ENCODE measurements around the gene INHBA.

The INHBA gene

DNA sequence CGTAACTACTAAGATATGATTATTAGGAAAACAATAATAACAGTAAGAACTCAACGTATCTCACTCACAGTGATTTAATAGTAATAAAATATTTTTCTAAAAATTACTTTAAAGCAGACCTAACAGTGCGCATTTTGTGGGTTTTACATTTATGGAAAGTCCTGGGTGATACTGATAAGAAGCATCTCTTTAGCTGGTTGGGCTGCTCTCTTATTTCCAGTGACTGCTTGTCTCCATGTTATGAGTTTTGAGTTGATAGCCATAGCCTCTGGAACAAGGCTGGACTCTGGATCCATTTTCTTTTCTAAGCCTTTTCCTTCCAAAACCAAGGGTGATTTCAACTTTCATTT lies 29.5 kb upstream of the INHBA start:
- Histone ChIP-seq H3K4me3 (ENCODE audit: low read depth, low read length) (no peak overlapping the region), H3K9me3 (ENCODE audit: control insufficient read depth, insufficient read depth, low read length) (no peaks in the 10 kb centered on the region), H3K9ac (ENCODE audit: low read depth, low read length) (no peak overlapping the region), H3K36me3 (ENCODE audit: control insufficient read depth, insufficient read depth, low read length) (no peaks in the 10 kb centered on the region), H3K4me1 (ENCODE audit: control insufficient read depth, insufficient read depth, low read length) (no peaks in the 10 kb centered on the region), H3K27me3 (ENCODE audit: control insufficient read depth, insufficient read depth, low read length) (no peaks in the 10 kb centered on the region)

- no peaks in the 10 kb centered on the region for H3K27me3 ChIP-seq (ENCODE audit: control insufficient read depth, insufficient read depth, low read length)
- H3K4me1 ChIP-seq (ENCODE audit: control insufficient read depth, insufficient read depth, low read length): no peaks in the 10 kb centered on the region
- no peaks in the 10 kb centered on the region for H3K36me3 ChIP-seq (ENCODE audit: control insufficient read depth, insufficient read depth, low read length)
- no peak overlapping the region for H3K9ac ChIP-seq (ENCODE audit: low read depth, low read length)
- no peak overlapping the region for H3K4me3 ChIP-seq (ENCODE audit: low read depth, low read length)
- H3K9me3 ChIP-seq (ENCODE audit: control insufficient read depth, insufficient read depth, low read length): no peaks in the 10 kb centered on the region
These were observed 28.9 kb upstream of the INHBA start for GRCh38 chr7:41731493-41732435.

DNA sequence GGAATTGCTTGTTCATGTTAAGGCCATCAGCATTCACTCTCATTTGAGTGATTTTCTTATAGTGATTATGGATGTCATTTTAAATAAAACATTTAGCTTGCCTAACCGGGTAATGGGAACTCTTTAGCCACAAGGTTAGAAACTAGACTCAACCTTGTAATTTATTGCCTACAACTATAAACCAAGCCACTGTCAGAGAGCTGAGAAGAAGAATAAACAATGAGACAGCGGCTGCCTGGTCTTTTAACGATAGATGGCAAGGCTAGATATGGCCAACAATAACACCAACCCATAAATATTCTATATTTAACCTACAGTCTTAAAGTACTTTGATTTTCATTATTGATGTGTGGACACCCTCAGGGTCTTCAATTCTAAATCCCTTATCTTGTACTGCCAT lies 27.8 kb upstream of the INHBA start:
- H3K27me3 ChIP-seq (ENCODE audit: control insufficient read depth, insufficient read depth, low read length): no peaks in the 10 kb centered on the region
- H3K4me3 ChIP-seq (ENCODE audit: low read depth, low read length): no peak overlapping the region
- H3K9me3 ChIP-seq (ENCODE audit: control insufficient read depth, insufficient read depth, low read length): no peaks in the 10 kb centered on the region
- no peaks in the 10 kb centered on the region for H3K36me3 ChIP-seq (ENCODE audit: control insufficient read depth, insufficient read depth, low read length)
- no peaks in the 10 kb centered on the region for H3K4me1 ChIP-seq (ENCODE audit: control insufficient read depth, insufficient read depth, low read length)
- no peak overlapping the region for H3K9ac ChIP-seq (ENCODE audit: low read depth, low read length)

- H3K4me1 ChIP-seq (ENCODE audit: control insufficient read depth, insufficient read depth, low read length): no peaks in the 10 kb centered on the region
- H3K36me3 ChIP-seq (ENCODE audit: control insufficient read depth, insufficient read depth, low read length): no peaks in the 10 kb centered on the region
- no peaks in the 10 kb centered on the region for H3K9me3 ChIP-seq (ENCODE audit: control insufficient read depth, insufficient read depth, low read length)
- H3K4me3 ChIP-seq (ENCODE audit: low read depth, low read length): no peak overlapping the region
- no peaks in the 10 kb centered on the region for H3K27me3 ChIP-seq (ENCODE audit: control insufficient read depth, insufficient read depth, low read length)
- no peak overlapping the region for H3K9ac ChIP-seq (ENCODE audit: low read depth, low read length)
These were observed 27.3 kb upstream of the INHBA start for GRCh38 chr7:41730161-41730560.

GRCh38 chr7:41729059-41729458 lies 26.2 kb upstream of the INHBA start:
- no peaks in the 10 kb centered on the region for H3K27me3 ChIP-seq (ENCODE audit: control insufficient read depth, insufficient read depth, low read length)
- H3K4me3 ChIP-seq (ENCODE audit: low read depth, low read length): no peak overlapping the region
- H3K9ac ChIP-seq (ENCODE audit: low read depth, low read length): no peak overlapping the region
- H3K9me3 ChIP-seq (ENCODE audit: control insufficient read depth, insufficient read depth, low read length): no peaks in the 10 kb centered on the region
- H3K4me1 ChIP-seq (ENCODE audit: control insufficient read depth, insufficient read depth, low read length): no peaks in the 10 kb centered on the region
- H3K36me3 ChIP-seq (ENCODE audit: control insufficient read depth, insufficient read depth, low read length): no peaks in the 10 kb centered on the region

GRCh38 chr7:41725013-41725412 lies 22.1 kb upstream of the INHBA start:
- Histone ChIP-seq H3K4me3 (ENCODE audit: low read depth, low read length) (no peak overlapping the region), H3K27me3 (ENCODE audit: control insufficient read depth, insufficient read depth, low read length) (no peaks in the 10 kb centered on the region), H3K9ac (ENCODE audit: low read depth, low read length) (no peak overlapping the region), H3K36me3 (ENCODE audit: control insufficient read depth, insufficient read depth, low read length) (no peaks in the 10 kb centered on the region), H3K4me1 (ENCODE audit: control insufficient read depth, insufficient read depth, low read length) (no peaks in the 10 kb centered on the region), H3K9me3 (ENCODE audit: control insufficient read depth, insufficient read depth, low read length) (no peaks in the 10 kb centered on the region)

DNA sequence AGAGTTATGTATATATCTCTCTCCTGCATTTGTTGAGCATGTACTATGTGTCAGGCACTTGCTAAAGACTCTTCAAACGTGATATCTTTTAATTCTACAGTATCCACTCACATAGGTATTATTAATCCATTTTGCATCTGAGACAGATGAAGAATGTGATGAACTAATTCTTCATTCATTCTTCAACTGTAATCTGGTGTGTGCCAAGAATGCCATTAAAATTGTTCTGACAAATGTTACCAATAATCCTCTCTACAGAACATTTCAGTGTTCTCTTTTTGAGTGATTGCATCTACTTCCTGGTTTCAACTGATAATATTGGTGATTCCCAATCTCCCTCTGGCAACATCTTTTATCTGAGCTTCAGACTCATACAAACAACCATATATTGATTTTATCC lies 18.0 kb upstream of the INHBA start:
- H3K4me3 ChIP-seq (ENCODE audit: low read depth, low read length): no peak overlapping the region
- no peaks in the 10 kb centered on the region for H3K4me1 ChIP-seq (ENCODE audit: control insufficient read depth, insufficient read depth, low read length)
- no peaks in the 10 kb centered on the region for H3K9me3 ChIP-seq (ENCODE audit: control insufficient read depth, insufficient read depth, low read length)
- H3K27me3 ChIP-seq (ENCODE audit: control insufficient read depth, insufficient read depth, low read length): no peaks in the 10 kb centered on the region
- H3K9ac ChIP-seq (ENCODE audit: low read depth, low read length): no peak overlapping the region
- H3K36me3 ChIP-seq (ENCODE audit: control insufficient read depth, insufficient read depth, low read length): no peaks in the 10 kb centered on the region

DNA sequence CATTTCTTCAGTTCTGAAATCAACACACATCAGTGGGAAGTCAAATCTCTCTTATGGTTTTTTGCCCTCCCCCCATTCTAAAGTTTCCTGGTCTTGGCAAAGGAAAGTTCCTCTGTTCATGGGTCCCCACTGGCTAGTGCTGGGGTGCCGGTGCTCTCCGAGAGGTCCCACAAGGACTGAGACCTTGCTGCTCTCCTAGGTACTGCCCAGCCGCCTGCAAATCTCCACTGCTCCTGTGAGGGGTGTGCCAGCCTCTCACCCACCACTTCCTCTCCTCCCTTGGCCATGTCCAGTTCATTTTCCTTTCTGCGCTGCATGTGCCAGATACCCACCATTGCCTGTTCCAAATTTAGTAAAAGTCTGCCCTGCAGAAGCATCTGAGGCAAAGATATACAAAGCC lies 17.2 kb upstream of the INHBA start:
- H3K9me3 ChIP-seq (ENCODE audit: control insufficient read depth, insufficient read depth, low read length): no peaks in the 10 kb centered on the region

DNA sequence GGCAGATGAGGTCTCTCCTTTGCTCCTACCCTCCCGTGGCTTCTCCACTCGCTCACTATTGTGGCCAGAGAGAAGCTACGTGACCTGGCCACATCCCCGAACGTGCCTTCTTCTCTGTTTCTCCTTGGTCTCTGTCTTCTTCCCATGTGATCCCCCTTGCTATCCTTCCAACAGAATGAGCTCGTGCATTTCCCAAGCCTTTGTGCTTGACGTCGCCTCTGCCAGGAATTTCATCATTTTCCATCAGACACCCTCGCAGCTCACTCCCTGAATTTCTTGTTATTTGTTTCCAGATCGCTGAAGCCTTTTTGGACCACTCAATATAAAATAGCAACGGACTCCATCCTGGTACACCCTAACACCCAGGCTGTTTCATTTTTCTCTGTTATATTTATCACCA lies 13.8 kb upstream of the INHBA start:
- Histone ChIP-seq H3K4me1 (ENCODE audit: control insufficient read depth, insufficient read depth, low read length) (no peaks in the 10 kb centered on the region), H3K27me3 (ENCODE audit: control insufficient read depth, insufficient read depth, low read length) (no peaks in the 10 kb centered on the region), H3K4me3 (ENCODE audit: low read depth, low read length) (no peak overlapping the region), H3K36me3 (ENCODE audit: control insufficient read depth, insufficient read depth, low read length) (no peaks in the 10 kb centered on the region), H3K9me3 (ENCODE audit: control insufficient read depth, insufficient read depth, low read length) (no peaks in the 10 kb centered on the region), H3K9ac (ENCODE audit: low read depth, low read length) (no peak overlapping the region)

More for the DNA sequence above, 17.2 kb upstream of the INHBA start:
- H3K4me3 ChIP-seq (ENCODE audit: low read depth, low read length): no peak overlapping the region
- no peaks in the 10 kb centered on the region for H3K36me3 ChIP-seq (ENCODE audit: control insufficient read depth, insufficient read depth, low read length)
- no peak overlapping the region for H3K9ac ChIP-seq (ENCODE audit: low read depth, low read length)
- H3K27me3 ChIP-seq (ENCODE audit: control insufficient read depth, insufficient read depth, low read length): no peaks in the 10 kb centered on the region
- H3K4me1 ChIP-seq (ENCODE audit: control insufficient read depth, insufficient read depth, low read length): no peaks in the 10 kb centered on the region

DNA sequence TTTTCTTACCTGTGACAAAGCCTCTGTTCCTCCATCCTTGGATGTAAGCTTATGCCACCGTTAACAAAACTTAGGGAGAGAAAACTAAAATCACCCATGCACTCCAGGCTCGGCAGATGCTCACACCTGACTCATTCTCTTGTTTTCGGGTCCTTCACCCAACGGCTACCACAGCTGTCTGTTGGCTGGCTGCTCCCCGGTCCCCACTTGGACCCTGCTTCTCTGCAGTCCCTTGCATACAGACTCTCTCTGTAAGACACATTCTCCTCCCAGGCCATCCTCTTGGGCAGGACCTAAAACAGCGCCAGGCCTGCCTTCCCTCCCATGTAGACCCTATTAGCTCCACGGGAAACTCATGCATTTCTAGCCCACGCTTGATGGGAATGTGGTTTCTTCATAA lies 12.1 kb upstream of the INHBA start:
- Histone ChIP-seq H3K27me3 (ENCODE audit: control insufficient read depth, insufficient read depth, low read length) (no peaks in the 10 kb centered on the region), H3K9me3 (ENCODE audit: control insufficient read depth, insufficient read depth, low read length) (no peaks in the 10 kb centered on the region), H3K4me3 (ENCODE audit: low read depth, low read length) (no peak overlapping the region), H3K36me3 (ENCODE audit: control insufficient read depth, insufficient read depth, low read length) (no peaks in the 10 kb centered on the region), H3K4me1 (ENCODE audit: control insufficient read depth, insufficient read depth, low read length) (peaks cover 3% of the 10 kb centered on the region), H3K9ac (ENCODE audit: low read depth, low read length) (no peak overlapping the region)

GRCh38 chr7:41711283-41712064 lies 8.6 kb upstream of the INHBA start:
- H3K9ac ChIP-seq (ENCODE audit: low read depth, low read length): no peak overlapping the region
- no peaks in the 10 kb centered on the region for H3K36me3 ChIP-seq (ENCODE audit: control insufficient read depth, insufficient read depth, low read length)
- H3K4me3 ChIP-seq (ENCODE audit: low read depth, low read length): peak overlapping the region; percentile 18
- H3K27me3 ChIP-seq (ENCODE audit: control insufficient read depth, insufficient read depth, low read length): peaks cover 6% of the 10 kb centered on the region
- H3K9me3 ChIP-seq (ENCODE audit: control insufficient read depth, insufficient read depth, low read length): no peaks in the 10 kb centered on the region
- H3K4me1 ChIP-seq (ENCODE audit: control insufficient read depth, insufficient read depth, low read length): peaks cover 8% of the 10 kb centered on the region

DNA sequence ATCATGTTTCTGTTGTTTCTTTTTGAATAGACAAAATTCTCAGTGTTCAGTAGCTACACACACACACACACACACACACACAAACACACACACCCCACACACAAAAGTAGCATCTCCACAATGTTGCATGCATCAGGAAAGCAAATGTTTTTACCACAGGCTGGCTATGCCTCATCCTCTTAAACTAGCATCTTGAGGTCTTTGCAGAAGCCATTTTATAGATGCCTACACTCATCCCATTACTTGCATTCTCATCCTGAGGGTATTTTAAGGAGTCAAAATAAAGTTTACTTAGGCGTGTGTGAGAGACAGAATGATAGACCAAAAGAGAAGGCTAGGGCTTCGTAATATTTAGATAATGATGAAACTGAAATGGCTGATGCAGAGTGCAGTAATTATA lies 7.9 kb upstream of the INHBA start:
- Histone ChIP-seq H3K4me3 (ENCODE audit: low read depth, low read length) (no peak overlapping the region), H3K9ac (ENCODE audit: low read depth, low read length) (no peak overlapping the region), H3K36me3 (ENCODE audit: control insufficient read depth, insufficient read depth, low read length) (no peaks in the 10 kb centered on the region), H3K9me3 (ENCODE audit: control insufficient read depth, insufficient read depth, low read length) (no peaks in the 10 kb centered on the region), H3K4me1 (ENCODE audit: control insufficient read depth, insufficient read depth, low read length) (peaks cover 9% of the 10 kb centered on the region), H3K27me3 (ENCODE audit: control insufficient read depth, insufficient read depth, low read length) (peaks cover 12% of the 10 kb centered on the region)

All from iPS-15b (cell line).